Hepatocyte (in vitro differentiated cells): ENCODE results near the gene TES. TPM values are rescaled to one million over a fixed set of nuclear protein-coding genes. Genes with fewer than 3 reads are reported as not detected.

Experiments used
- DNase-seq: peaks from one replicate; pipeline ENCODE4 v3.0.0-alpha.2; 2016; ENCODE audit warnings: low spot score
- H2AFZ ChIP-seq: fragments of 200-600 bp; sonication (generic); 2 replicates; pipeline ENCODE4 v1.6.0; 2016; ENCODE audit warnings: antibody characterized with exemption, mild to moderate bottlenecking
- H3K27ac ChIP-seq: fragments of 200-600 bp; sonication (generic); 2 replicates; pipeline ENCODE4 v1.5.1; 2016; ENCODE audit warnings: mild to moderate bottlenecking
- H3K27me3 ChIP-seq: fragments of 200-600 bp; sonication (generic); 2 replicates; pipeline ENCODE4 v1.6.1; 2016
- H3K36me3 ChIP-seq: fragments of 200-600 bp; sonication (generic); replicated peaks from 2 replicates; pipeline ENCODE4 v1.5.1; 2016; ENCODE audit warnings: low read depth; ENCODE audit not compliant: insufficient read depth
- H3K4me1 ChIP-seq: fragments of 200-600 bp; sonication (generic); 2 replicates; pipeline ENCODE4 v1.5.1; 2016; ENCODE audit warnings: mild to moderate bottlenecking, moderate library complexity; ENCODE audit not compliant: insufficient read depth
- H3K4me2 ChIP-seq: fragments of 200-600 bp; sonication (generic); 2 replicates; pipeline ENCODE4 v1.6.0; 2016
- H3K4me3 ChIP-seq: fragments of 200-600 bp; sonication (generic); 2 replicates; pipeline ENCODE4 v1.5.1; 2016; ENCODE audit warnings: mild to moderate bottlenecking
- H3K79me2 ChIP-seq: fragments of 200-600 bp; sonication (generic); 2 replicates; pipeline ENCODE4 v1.6.0; 2017; ENCODE audit warnings: mild to moderate bottlenecking
- H3K9me2 ChIP-seq: fragments of 200-600 bp; sonication (generic); replicated peaks from 2 replicates; pipeline ENCODE4 v1.6.0; 2017; ENCODE audit warnings: mild to moderate bottlenecking; ENCODE audit not compliant: insufficient read depth
- H3K9me3 ChIP-seq: fragments of 200-600 bp; sonication (generic); 2 replicates; pipeline ENCODE4 v1.5.1; 2016; ENCODE audit warnings: low read depth, mild to moderate bottlenecking
- H4K20me1 ChIP-seq: fragments of 200-600 bp; sonication (generic); 2 replicates; pipeline ENCODE4 v1.6.0; 2016; ENCODE audit warnings: mild to moderate bottlenecking; ENCODE audit not compliant: insufficient read depth, poor library complexity, severe bottlenecking
- CTCF ChIP-seq: fragments of 200-600 bp; sonication (generic); IDR thresholded peaks from 2 replicates; pipeline ENCODE4 v1.5.1; 2016; ENCODE audit warnings: antibody characterized with exemption, mild to moderate bottlenecking; ENCODE audit not compliant: poor library complexity
- EZH2 ChIP-seq: fragments of 200-600 bp; sonication (generic); IDR thresholded peaks from 2 replicates; pipeline ENCODE4 v1.6.1; 2016; ENCODE audit warnings: antibody characterized with exemption, mild to moderate bottlenecking, borderline replicate concordance
- EZH2phosphoT487 ChIP-seq: fragments of 200-600 bp; sonication (generic); IDR thresholded peaks from one replicate; pipeline ENCODE4 v1.6.1; 2018; ENCODE audit warnings: antibody characterized with exemption, mild to moderate bottlenecking, low read depth, moderate library complexity; ENCODE audit not compliant: unreplicated experiment, severe bottlenecking
- WGBS: methylation state at CpG from one replicate; pipeline ENCODE4 v1.1.6; 2016; ENCODE audit warnings: low lambda C conversion rate; ENCODE audit errors: missing lambda C conversion rate; 5-methylcytosine and 5-hydroxymethylcytosine counted together
- polyA plus RNA-seq: library from polyadenylated mRNA; unstranded; fragments of >200 nt; fragmentation: Nextera tagmentation; extraction: Ambion mirVana; gene quantifications from 2 replicates; pipeline ENCODE4 v1.2.1, GENCODE V29; 2016
- total RNA-seq: library from RNA; depleted of rRNA; stranded (reverse); fragments of >200 nt; gene quantifications from 2 replicates; pipeline ENCODE4 v1.2.3, GENCODE V29; 2014

TES gene
- total and polyA plus RNA-seq, 2 experiments from 2014 or later = 83.2 to 122 TPM

DNA sequence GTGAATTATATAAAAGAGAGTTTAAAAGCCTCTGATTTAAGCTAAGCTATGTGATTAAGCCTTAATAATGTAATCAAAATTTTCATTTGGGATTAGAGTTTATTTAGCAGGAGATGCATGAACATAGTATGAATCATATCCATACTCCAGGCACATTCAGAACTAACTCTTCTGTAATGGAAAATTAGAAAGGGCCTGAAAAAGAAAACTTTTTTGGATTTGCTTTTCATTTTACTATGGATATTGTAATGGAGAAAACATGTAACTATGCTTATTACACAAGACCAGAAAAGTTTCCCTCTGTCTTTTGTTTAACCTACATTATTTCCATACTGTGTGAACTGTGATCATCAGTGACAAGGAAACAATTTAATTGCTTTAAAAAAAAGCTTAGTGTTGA is 22.0 kb downstream of the TES start:
- no peak for DNase-seq
- H3K4me2 ChIP-seq = no peak overlapping the region
- no peak overlapping the region for H2AFZ ChIP-seq
- H4K20me1 ChIP-seq = peaks cover 24% of the 10 kb centered on the region
- no peaks in the 10 kb centered on the region for H3K27me3 ChIP-seq
- no peak for TF ChIP-seq EZH2
- no peak for TF ChIP-seq EZH2phosphoT487
- TF ChIP-seq CTCF = no peak
- H3K79me2 ChIP-seq = peaks cover 88% of the 10 kb centered on the region
- H3K36me3 ChIP-seq = no peaks in the 10 kb centered on the region
- H3K9me3 ChIP-seq = no peaks in the 10 kb centered on the region
- no peaks in the 10 kb centered on the region for H3K9me2 ChIP-seq
- H3K4me1 ChIP-seq = peaks cover 20% of the 10 kb centered on the region
- H3K4me3 ChIP-seq = no peak overlapping the region
- H3K27ac ChIP-seq = peak overlapping the region; percentile 7

DNA sequence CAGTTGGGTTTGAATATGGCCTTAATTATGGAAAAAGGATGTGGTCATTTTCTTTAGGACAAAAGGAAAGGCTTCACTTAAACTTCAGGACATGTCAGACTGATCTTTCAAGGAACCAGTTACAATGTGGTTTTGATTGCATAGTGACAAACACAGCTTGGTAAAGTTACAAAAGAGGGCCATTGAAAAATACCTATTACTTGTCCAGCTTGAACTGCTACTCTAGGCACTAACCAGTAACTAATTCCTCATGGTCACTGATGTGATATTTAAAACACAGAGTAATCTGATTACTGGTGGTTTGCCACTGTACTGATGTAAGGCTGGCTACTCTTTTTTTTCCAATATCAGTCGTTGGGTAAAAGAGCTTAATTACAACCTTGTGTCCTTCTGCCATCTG is 22.6 kb downstream of the TES start:
- H3K4me1 ChIP-seq = peaks cover 20% of the 10 kb centered on the region
- peaks cover 24% of the 10 kb centered on the region for H4K20me1 ChIP-seq
- no peaks in the 10 kb centered on the region for H3K27me3 ChIP-seq
- TF ChIP-seq EZH2 = no peak
- TF ChIP-seq CTCF = no peak
- no peak for TF ChIP-seq EZH2phosphoT487
- H3K27ac ChIP-seq = peak overlapping the region; percentile 7
- WGBS = 76% methylated on average over 1 of the region's 1 CpG
- peaks cover 82% of the 10 kb centered on the region for H3K79me2 ChIP-seq
- no peak for DNase-seq
- H2AFZ ChIP-seq = no peak overlapping the region
- no peak overlapping the region for H3K4me2 ChIP-seq
- no peaks in the 10 kb centered on the region for H3K36me3 ChIP-seq
- no peak overlapping the region for H3K4me3 ChIP-seq
- no peaks in the 10 kb centered on the region for H3K9me2 ChIP-seq
- no peaks in the 10 kb centered on the region for H3K9me3 ChIP-seq

GRCh38 chr7:116234517-116235200 is 24.3 kb downstream of the TES start:
- Histone ChIP-seq H2AFZ (no peak overlapping the region), H3K79me2 (peaks cover 64% of the 10 kb centered on the region), H3K27ac (no peak overlapping the region), H3K27me3 (no peaks in the 10 kb centered on the region), H3K9me3 (no peaks in the 10 kb centered on the region), H3K36me3 (no peaks in the 10 kb centered on the region), H3K9me2 (no peaks in the 10 kb centered on the region), H3K4me3 (no peak overlapping the region), H4K20me1 (peaks cover 24% of the 10 kb centered on the region), H3K4me1 (peaks cover 20% of the 10 kb centered on the region), H3K4me2 (no peak overlapping the region)
- no peak for DNase-seq
- no peak for TF ChIP-seq CTCF
- no peak for TF ChIP-seq EZH2
- no peak for TF ChIP-seq EZH2phosphoT487
- 93% methylated on average over 9 of the region's 9 CpGs for WGBS
